Natural killer cell (primary cell): Measurements from ENCODE around the gene ACSM3. TPM values are rescaled to one million over a fixed set of nuclear protein-coding genes. Genes with fewer than 3 reads are reported as not detected.
A peak's percentile ranks its signal among the peaks of the same experiment; 100 is the strongest.
"Not testable (repeated sequence)": the region's sequence is repeated elsewhere in the genome, so short reads cannot be mapped to it uniquely, and the experiment has no call there.

ENCODE experiments used
- ATAC-seq, 3 donors: fragments of 150-1000 bp in 2 of 3; fragments of 200-7000 bp in 1 of 3; cut with Tn5 transposase; 1 replicate in 1 of 3; 2 replicates in 2 of 3; pipeline ENCODE4 v1.10.0; 2021; ENCODE audit warnings: mild to moderate bottlenecking in 2 of 3, moderate library complexity in 2 of 3
- DNase-seq, 2 donors: peaks; one replicate each; pipeline versions ENCODE4 v3.0.0 to v3.0.0-alpha.2; 2013 to 2021; ENCODE audit warnings: mixed read lengths in 1 of 2
- H3K27ac ChIP-seq: one replicate; pipeline ENCODE4 v1.5.1; 2013; ENCODE audit warnings: mild to moderate bottlenecking, low read length
- H3K27me3 ChIP-seq: one replicate; pipeline ENCODE4 v1.6.1; 2013; ENCODE audit warnings: low read length; ENCODE audit not compliant: control insufficient read depth, insufficient read depth
- H3K36me3 ChIP-seq: one replicate; pipeline ENCODE4 v1.6.1; 2013; ENCODE audit warnings: low read length; ENCODE audit not compliant: control insufficient read depth, insufficient read depth
- H3K4me1 ChIP-seq: one replicate; pipeline ENCODE4 v1.6.1; 2013; ENCODE audit warnings: low read length; ENCODE audit not compliant: control insufficient read depth, insufficient read depth
- H3K4me3 ChIP-seq: one replicate; pipeline ENCODE4 v1.5.1; 2013; ENCODE audit warnings: low read length
- H3K9me3 ChIP-seq: one replicate; pipeline ENCODE4 v1.6.1; 2013; ENCODE audit warnings: low read length; ENCODE audit not compliant: control insufficient read depth, insufficient read depth
- H3K27ac Mint-ChIP-seq, 2 donors: one replicate each; pipeline ENCODE4 v1.8.0; 2022; ENCODE audit warnings: mild to moderate bottlenecking in 2 of 2, mixed read lengths in 2 of 2, moderate library complexity in 1 of 2
- H3K27me3 Mint-ChIP-seq, 2 donors: one replicate each; pipeline ENCODE4 v1.8.0; 2022; ENCODE audit warnings: low read depth in 2 of 2, mixed read lengths in 2 of 2
- H3K36me3 Mint-ChIP-seq: one replicate; pipeline ENCODE4 v1.8.0; 2022; ENCODE audit warnings: mixed read lengths
- H3K4me1 Mint-ChIP-seq, 2 donors: one replicate each; pipeline ENCODE4 v1.8.0; 2022; ENCODE audit warnings: mixed read lengths in 2 of 2
- H3K4me3 Mint-ChIP-seq: one replicate; pipeline ENCODE4 v1.8.0; 2022; ENCODE audit warnings: mild to moderate bottlenecking, moderate library complexity, mixed read lengths
- H3K9me3 Mint-ChIP-seq, 2 donors: one replicate each; pipeline ENCODE4 v1.8.0; 2022; ENCODE audit warnings: mixed read lengths in 2 of 2
- CTCF ChIP-seq: fragments of 200-600 bp; IDR thresholded peaks from one replicate; pipeline ENCODE4 v1.8.0; 2022; ENCODE audit warnings: antibody characterized with exemption
- WGBS: methylation state at CpG from one replicate; pipeline ENCODE4 v1.1.7; 2013; ENCODE audit warnings: missing lambda C conversion rate; ENCODE audit not compliant: insufficient coverage; 5-methylcytosine and 5-hydroxymethylcytosine counted together
- intact Hi-C: fragments of 100-400 bp; cut with micrococcal nuclease; formaldehyde crosslinking; loops from one replicate; pipeline ENCODE4 v1.14.2; 2022
- total RNA-seq, 4 donors: library from RNA; stranded (reverse); fragments of 120-200 nt in 1 of 4; gene quantifications; one replicate each; pipeline versions ENCODE4 v1.2.3 to v1.2.4, GENCODE V29; 2013 to 2022

The ACSM3 gene
- total RNA-seq, 3 donors from 2014 or later (not counting 1 experiment from before 2014, with no cell fraction given) = 3.7 to 4.4 (median 4.4) TPM

- H3K4me1 ChIP-seq = no peaks in the 10 kb centered on the region
- H3K36me3 ChIP-seq = no peaks in the 10 kb centered on the region
- H3K27ac ChIP-seq = no peak overlapping the region
- ATAC-seq (peak in 1 of 3 donors; percentile 44), DNase-seq (peak in 1 of 2 donors; percentile 4)
- H3K4me3 ChIP-seq = no peak overlapping the region
- no peaks in the 10 kb centered on the region for H3K27me3 Mint-ChIP-seq
- peak; percentile 74 for TF ChIP-seq CTCF
- WGBS = 17% methylated on average over 1 of the region's 2 CpGs
- no peak overlapping the region for H3K4me3 Mint-ChIP-seq
- H3K27me3 ChIP-seq = no peaks in the 10 kb centered on the region
- no peaks in the 10 kb centered on the region for H3K9me3 ChIP-seq
- H3K36me3 Mint-ChIP-seq = no peaks in the 10 kb centered on the region
- no peak overlapping the region for H3K27ac Mint-ChIP-seq
- intact Hi-C loops = loop anchor here (1.0 kb wide), 1 partner anchor 284 kb away; no protein-coding TSS in a partner anchor
- H3K9me3 Mint-ChIP-seq = no peaks in the 10 kb centered on the region
- H3K4me1 Mint-ChIP-seq = no peaks in the 10 kb centered on the region
Measured at GRCh38 chr16:20799599-20799998, 35.8 kb downstream of the ACSM3 start.

GRCh38 chr16:20801278-20801677 is 37.5 kb downstream of the ACSM3 start:
- Histone ChIP-seq H3K4me1 (peaks cover 5% of the 10 kb centered on the region), H3K27me3 (no peaks in the 10 kb centered on the region), H3K27ac (no peak overlapping the region), H3K36me3 (no peaks in the 10 kb centered on the region), H3K9me3 (no peaks in the 10 kb centered on the region), H3K4me3 (no peak overlapping the region)
- Mint-ChIP-seq H3K9me3 (no peaks in the 10 kb centered on the region), H3K36me3 (no peaks in the 10 kb centered on the region), H3K4me3 (no peak overlapping the region), H3K27ac (no peak overlapping the region), H3K4me1 (peaks cover under 1 to 6% of the 10 kb centered on the region in 2 donors), H3K27me3 (no peaks in the 10 kb centered on the region)
- no peak for TF ChIP-seq CTCF
- ATAC-seq (no peak), DNase-seq (no peak)
- no CpG with 5 or more reads among the region's 1 CpG for WGBS
- intact Hi-C loops = no loop called here

GRCh38 chr16:20803192-20803560 is 39.4 kb downstream of the ACSM3 start:
- DNase-seq (no peak), ATAC-seq (no peak)
- Mint-ChIP-seq H3K9me3 (no peaks in the 10 kb centered on the region), H3K4me1 (peaks cover 14 to 18% of the 10 kb centered on the region in 2 donors), H3K36me3 (no peaks in the 10 kb centered on the region), H3K4me3 (no peak overlapping the region), H3K27me3 (no peaks in the 10 kb centered on the region), H3K27ac (no peak overlapping the region)
- intact Hi-C loops = no loop called here
- no peak overlapping the region for H3K27ac ChIP-seq
- H3K4me3 ChIP-seq = no peak overlapping the region
- H3K27me3 ChIP-seq = no peaks in the 10 kb centered on the region
- no peaks in the 10 kb centered on the region for H3K36me3 ChIP-seq
- 90% methylated on average over 2 of the region's 2 CpGs for WGBS
- peaks cover 18% of the 10 kb centered on the region for H3K4me1 ChIP-seq
- H3K9me3 ChIP-seq = no peaks in the 10 kb centered on the region
- TF ChIP-seq CTCF = no peak

GRCh38 chr16:20803561-20804214 is 39.9 kb downstream of the ACSM3 start:
- Mint-ChIP-seq H3K27me3 (no peaks in the 10 kb centered on the region), H3K4me1 (peaks cover 16 to 18% of the 10 kb centered on the region in 2 donors), H3K9me3 (no peaks in the 10 kb centered on the region), H3K36me3 (no peaks in the 10 kb centered on the region), H3K27ac (no peak overlapping the region), H3K4me3 (no peak overlapping the region)
- WGBS = 94% methylated on average over 7 of the region's 7 CpGs
- Histone ChIP-seq H3K4me1 (peaks cover 18% of the 10 kb centered on the region), H3K27ac (no peak overlapping the region), H3K4me3 (no peak overlapping the region), H3K27me3 (no peaks in the 10 kb centered on the region), H3K36me3 (no peaks in the 10 kb centered on the region), H3K9me3 (no peaks in the 10 kb centered on the region)
- no peak for DNase-seq
- no peak for ATAC-seq
- TF ChIP-seq CTCF = no peak
- intact Hi-C loops = no loop called here

- H3K27me3 Mint-ChIP-seq, H3K27me3 ChIP-seq, H3K9me3 ChIP-seq, H3K9me3 Mint-ChIP-seq, H3K36me3 ChIP-seq, H3K36me3 Mint-ChIP-seq, ATAC-seq, DNase-seq: not testable (repeated sequence)
- peak overlapping the region; percentile 87 for H3K4me3 ChIP-seq
- peaks cover 20% of the 10 kb centered on the region in 2 donors for H3K4me1 Mint-ChIP-seq
- peaks cover 18% of the 10 kb centered on the region for H3K4me1 ChIP-seq
- peak overlapping the region; percentile 94 to 97 for H3K27ac Mint-ChIP-seq
- peak overlapping the region; percentile 71 for H3K27ac ChIP-seq
- 29% methylated on average over 11 of the region's 12 CpGs for WGBS
- H3K4me3 Mint-ChIP-seq = peak overlapping the region; percentile 99
- intact Hi-C loops = loop anchor here (1.0 kb wide), 1 partner anchor 64 kb away; the partner anchor contains the start of gene THUMPD1
Measured at GRCh38 chr16:20805684-20806167, 41.9 kb downstream of the ACSM3 start.
